Right atrium auricular region (tissue), 2 donors: ENCODE data around the gene DENND1A. TPM values are rescaled to one million over a fixed set of nuclear protein-coding genes. Genes with fewer than 3 reads are reported as not detected.

ENCODE experiments used
- DNase-seq: peaks from one replicate; pipeline ENCODE4 v3.0.0-alpha.2; 2019; ENCODE audit warnings: low spot score
- H3K27ac ChIP-seq, 2 donors: fragments of 200-600 bp; sonication (generic); 1 replicate in 1 of 2; 2 replicates in 1 of 2; pipeline ENCODE4 v1.5.1; 2016 to 2019
- H3K27me3 ChIP-seq, 2 donors: fragments of 200-600 bp; sonication (generic); one replicate each; pipeline versions ENCODE4 v1.5.1 to v1.6.0; 2017 to 2019
- H3K36me3 ChIP-seq: fragments of 200-600 bp; sonication (generic); one replicate; pipeline ENCODE4 v1.5.1; 2016
- H3K4me1 ChIP-seq, 2 donors: fragments of 200-600 bp; sonication (generic); one replicate each; pipeline versions ENCODE4 v1.5.1 to v1.6.0; 2017 to 2019
- H3K4me3 ChIP-seq, 2 donors: fragments of 200-600 bp; sonication (generic); 1 replicate in 1 of 2; 2 replicates in 1 of 2; pipeline ENCODE4 v1.5.1; 2017 to 2019; ENCODE audit warnings: mild to moderate bottlenecking in 1 of 2, moderate library complexity in 1 of 2
- H3K9me3 ChIP-seq, 2 donors: fragments of 200-600 bp; sonication (generic); one replicate each; pipeline ENCODE4 v1.5.1; 2019
- total RNA-seq, 2 donors: library from RNA; depleted of rRNA; stranded (reverse); fragments of >200 nt; gene quantifications; one replicate each; pipeline ENCODE4 v1.1.0, GENCODE V29; 2016
- TF ChIP-seq, protein P1 (sequence below), 2 donors: fragments of 200-600 bp; sonication (generic); IDR thresholded peaks; one replicate each; pipeline ENCODE4 v1.5.1; 2019; ENCODE audit warnings: antibody characterized with exemption in 2 of 2

DENND1A gene
- total RNA-seq, 2 donors from 2014 or later = 14.9 to 23.6 TPM

DNA sequence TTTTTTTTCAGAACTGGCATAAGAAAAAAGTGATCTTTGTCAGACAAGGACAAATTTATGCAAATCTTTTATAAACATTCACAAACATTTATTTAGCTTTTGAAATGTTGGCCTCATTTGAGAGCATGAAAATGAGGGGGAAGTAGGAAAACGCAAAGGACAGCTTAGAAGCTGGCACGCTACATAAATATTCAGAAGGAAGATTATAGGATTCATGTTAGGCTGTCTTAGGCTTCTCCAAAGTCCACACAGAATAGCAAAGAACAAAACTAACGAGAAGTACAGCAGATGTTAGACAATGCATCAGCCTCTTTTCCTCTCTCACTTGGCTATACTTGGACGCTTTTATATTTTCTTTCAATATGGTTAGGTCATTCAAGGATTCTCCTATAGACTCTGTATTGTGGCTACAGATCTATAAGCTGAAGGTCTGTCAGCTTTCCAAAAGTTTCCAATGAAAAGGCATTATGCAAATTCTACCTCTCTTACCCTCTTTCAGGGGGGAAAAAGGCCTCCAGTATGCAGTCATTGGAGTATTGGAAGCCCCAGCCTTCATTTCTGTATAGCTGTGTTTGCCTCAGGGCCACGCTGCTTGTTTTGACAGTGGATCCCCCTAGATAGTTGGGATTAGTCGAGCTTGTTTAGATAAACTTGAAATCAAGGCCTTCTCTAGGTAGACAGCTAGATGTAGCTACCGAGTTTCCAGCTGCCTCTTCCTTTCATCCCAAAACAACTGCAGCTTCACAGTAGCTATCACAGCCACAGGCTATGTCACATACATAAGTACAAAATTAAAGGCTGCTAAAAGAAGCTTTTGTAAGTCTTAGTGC, 153.0 kb downstream of the DENND1A start:
- Histone ChIP-seq H3K27me3 (no peaks in the 10 kb centered on the region), H3K27ac (no peak overlapping the region), H3K9me3 (no peaks in the 10 kb centered on the region), H3K4me1 (no peaks in the 10 kb centered on the region), H3K36me3 (no peaks in the 10 kb centered on the region), H3K4me3 (no peak overlapping the region)
- TF ChIP-seq, protein P1, sequence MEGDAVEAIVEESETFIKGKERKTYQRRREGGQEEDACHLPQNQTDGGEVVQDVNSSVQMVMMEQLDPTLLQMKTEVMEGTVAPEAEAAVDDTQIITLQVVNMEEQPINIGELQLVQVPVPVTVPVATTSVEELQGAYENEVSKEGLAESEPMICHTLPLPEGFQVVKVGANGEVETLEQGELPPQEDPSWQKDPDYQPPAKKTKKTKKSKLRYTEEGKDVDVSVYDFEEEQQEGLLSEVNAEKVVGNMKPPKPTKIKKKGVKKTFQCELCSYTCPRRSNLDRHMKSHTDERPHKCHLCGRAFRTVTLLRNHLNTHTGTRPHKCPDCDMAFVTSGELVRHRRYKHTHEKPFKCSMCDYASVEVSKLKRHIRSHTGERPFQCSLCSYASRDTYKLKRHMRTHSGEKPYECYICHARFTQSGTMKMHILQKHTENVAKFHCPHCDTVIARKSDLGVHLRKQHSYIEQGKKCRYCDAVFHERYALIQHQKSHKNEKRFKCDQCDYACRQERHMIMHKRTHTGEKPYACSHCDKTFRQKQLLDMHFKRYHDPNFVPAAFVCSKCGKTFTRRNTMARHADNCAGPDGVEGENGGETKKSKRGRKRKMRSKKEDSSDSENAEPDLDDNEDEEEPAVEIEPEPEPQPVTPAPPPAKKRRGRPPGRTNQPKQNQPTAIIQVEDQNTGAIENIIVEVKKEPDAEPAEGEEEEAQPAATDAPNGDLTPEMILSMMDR (IDR thresholded peaks at IDR 0.05) = no peak
- DNase-seq = no peak

DNA sequence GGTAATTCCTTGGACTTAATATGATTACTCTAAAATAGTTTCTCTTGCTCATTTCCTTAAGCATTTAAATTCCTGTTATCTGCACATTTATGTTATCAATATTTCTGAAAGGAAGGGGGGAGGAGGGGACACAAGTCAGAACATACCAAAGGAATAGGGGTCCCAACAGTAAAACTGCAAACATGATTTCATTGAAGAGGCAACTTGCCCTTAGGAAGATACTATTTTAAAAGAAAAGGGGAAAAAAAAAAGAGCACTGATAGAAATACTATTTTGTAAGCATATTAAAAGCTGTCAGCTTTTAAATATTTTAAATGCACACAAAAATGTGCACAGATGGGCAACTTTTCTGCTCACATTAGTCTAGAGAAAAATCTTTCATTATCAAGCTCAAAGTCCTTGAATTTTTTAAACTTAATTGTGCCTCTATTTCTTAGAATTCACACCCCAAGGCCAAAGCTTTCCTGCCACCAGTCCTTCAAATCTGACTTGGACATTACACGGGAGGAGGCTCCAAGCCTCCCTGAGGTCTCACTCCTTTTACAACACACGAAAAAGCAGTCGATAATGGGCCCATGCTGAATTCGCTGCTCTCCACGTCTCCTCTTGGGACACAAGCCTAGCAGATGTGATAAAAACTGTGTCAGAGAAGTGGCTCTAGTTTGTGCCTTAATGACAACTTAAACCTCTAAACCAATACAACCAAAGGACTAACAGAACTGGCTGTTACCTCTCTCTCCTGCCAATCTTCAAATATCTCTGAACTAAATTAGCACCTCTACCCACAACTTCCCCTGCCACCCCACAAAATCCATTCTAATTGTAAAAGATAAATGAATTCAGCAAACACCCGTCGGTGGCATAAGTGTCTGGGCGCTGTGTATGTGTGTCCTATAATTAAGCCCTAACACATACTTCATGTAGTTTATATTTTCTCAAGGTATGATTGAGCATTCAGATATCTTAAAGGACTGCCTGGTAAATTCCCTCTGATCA, 154.3 kb downstream of the DENND1A start:
- Histone ChIP-seq H3K36me3 (no peaks in the 10 kb centered on the region), H3K4me1 (no peaks in the 10 kb centered on the region), H3K27ac (no peak overlapping the region), H3K9me3 (no peaks in the 10 kb centered on the region), H3K4me3 (no peak overlapping the region), H3K27me3 (no peaks in the 10 kb centered on the region)
- DNase-seq = no peak
- TF ChIP-seq, protein P1 (IDR thresholded peaks at IDR 0.05) = no peak

DNA sequence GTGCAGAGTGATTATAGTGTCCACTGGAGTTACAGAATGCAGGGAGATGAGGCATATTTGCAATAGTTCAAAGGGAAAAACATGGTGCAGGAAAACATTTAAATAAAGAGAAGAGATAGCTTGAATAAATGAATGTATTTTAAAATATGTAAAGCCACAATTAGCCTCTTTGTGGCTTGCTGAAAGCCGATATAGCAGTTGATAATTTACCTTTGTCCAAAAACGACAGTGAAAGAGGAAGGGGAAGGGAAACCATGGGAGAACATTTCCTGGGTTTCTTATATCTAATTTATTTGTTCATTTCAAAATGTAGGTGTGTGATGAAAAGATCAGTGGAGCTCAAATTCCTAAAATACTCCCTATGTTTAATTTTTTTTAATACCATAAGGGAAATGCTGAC, 156.1 kb downstream of the DENND1A start:
- H3K27ac ChIP-seq = no peak overlapping the region
- no peaks in the 10 kb centered on the region for H3K9me3 ChIP-seq
- H3K36me3 ChIP-seq = no peaks in the 10 kb centered on the region
- no peak for DNase-seq
- H3K27me3 ChIP-seq = no peaks in the 10 kb centered on the region
- TF ChIP-seq, protein P1 (IDR thresholded peaks at IDR 0.05) = no peak
- no peak overlapping the region for H3K4me3 ChIP-seq
- no peaks in the 10 kb centered on the region for H3K4me1 ChIP-seq

DNA sequence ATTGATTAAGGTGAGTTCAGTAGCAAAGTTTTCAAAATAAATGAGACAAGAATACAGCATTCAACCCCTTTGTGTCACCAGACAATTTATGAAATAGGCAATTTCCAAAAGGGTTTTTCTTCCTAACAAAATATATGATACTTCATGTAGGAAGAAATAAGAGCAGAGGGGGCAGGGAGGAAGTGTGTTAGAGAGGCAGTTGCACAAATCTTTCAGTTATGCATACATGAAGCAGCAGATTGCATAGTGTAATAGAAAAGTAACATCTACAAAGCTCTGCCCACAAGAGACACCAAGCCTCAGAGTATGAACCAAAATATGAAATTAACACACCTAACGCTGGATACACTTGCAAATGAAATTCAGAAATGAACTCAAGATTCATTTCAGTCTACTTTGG, 157.0 kb downstream of the DENND1A start:
- H3K4me3 ChIP-seq = no peak overlapping the region
- no peaks in the 10 kb centered on the region for H3K9me3 ChIP-seq
- H3K4me1 ChIP-seq = no peaks in the 10 kb centered on the region
- H3K36me3 ChIP-seq = no peaks in the 10 kb centered on the region
- no peak for DNase-seq
- TF ChIP-seq, protein P1 (IDR thresholded peaks at IDR 0.05) = no peak
- H3K27me3 ChIP-seq = no peaks in the 10 kb centered on the region
- H3K27ac ChIP-seq = no peak overlapping the region

DNA sequence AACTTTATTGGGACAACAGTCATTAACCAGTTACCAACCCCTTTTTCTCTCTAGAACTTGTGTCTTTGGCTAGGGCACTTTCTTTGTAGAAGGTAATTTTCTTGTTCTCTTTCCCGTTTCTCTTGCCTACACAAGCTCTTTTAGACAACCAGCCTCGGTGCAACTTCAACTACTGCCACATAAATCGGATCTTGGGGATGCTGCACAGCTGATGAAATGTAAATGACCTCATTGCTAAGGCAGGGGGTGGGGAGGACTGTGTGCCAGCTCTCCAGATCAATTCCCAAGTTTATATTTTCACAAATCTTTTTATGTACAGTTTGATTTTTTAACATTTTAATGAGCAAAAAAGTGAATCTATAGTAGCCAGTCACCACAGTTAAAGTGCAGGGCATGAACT, 157.6 kb downstream of the DENND1A start:
- Histone ChIP-seq H3K27me3 (no peaks in the 10 kb centered on the region), H3K36me3 (no peaks in the 10 kb centered on the region), H3K4me1 (no peaks in the 10 kb centered on the region), H3K4me3 (no peak overlapping the region), H3K9me3 (no peaks in the 10 kb centered on the region), H3K27ac (no peak overlapping the region)
- no peak for DNase-seq
- TF ChIP-seq, protein P1 (IDR thresholded peaks at IDR 0.05) = no peak
